Measurements from ENCODE around the gene CELA3B.
"Not testable (repeated sequence)": the region's sequence is repeated elsewhere in the genome, so short reads cannot be mapped to it uniquely, and the experiment has no call there.

Gene CELA3B

DNA sequence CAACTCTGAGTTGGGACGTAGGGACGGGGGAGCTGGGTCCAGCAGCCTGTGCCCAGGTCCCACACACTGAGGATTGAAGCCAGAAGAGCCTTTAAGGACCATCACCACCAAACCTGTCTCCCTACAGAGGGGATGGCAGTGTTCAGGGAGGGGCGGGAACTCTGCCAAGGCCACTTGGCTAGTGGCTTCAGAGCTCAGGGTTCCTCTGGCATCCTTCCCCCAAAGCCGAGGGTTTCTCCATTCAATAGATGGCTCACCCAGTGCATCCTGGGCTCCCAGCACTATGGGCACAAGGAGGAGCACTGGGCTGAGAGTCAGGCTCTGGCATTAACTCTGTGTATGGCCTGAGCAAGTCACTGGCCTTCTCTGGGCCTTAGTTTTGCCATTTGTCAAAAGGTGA, 4.4 kb downstream of the CELA3B start:
- not testable (repeated sequence) for DNase-seq

- not testable (repeated sequence) for DNase-seq
Observed at GRCh38 chr1:21982122-21982521, 5.3 kb downstream of the CELA3B start.

DNA sequence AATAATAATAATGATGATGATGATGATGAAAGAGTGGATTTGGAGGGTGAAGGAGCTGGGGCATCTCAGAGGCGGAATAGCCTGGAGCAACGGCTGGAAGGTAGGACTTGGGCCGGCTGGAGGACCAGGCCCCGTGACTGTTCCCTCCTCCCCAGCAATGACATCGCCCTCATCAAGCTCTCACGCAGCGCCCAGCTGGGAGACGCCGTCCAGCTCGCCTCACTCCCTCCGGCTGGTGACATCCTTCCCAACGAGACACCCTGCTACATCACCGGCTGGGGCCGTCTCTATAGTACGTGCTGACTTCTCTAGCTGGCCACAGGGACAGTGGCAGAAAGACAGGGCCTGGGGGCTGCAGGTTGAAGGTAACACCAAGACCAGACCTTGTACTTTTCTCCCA, 6.7 kb downstream of the CELA3B start:
- not testable (repeated sequence) for DNase-seq

GRCh38 chr1:21985893-21986292, 9.1 kb downstream of the CELA3B start:
- DNase-seq: not testable (repeated sequence)

GRCh38 chr1:21986386-21986785, 9.6 kb downstream of the CELA3B start:
- not testable (repeated sequence) for DNase-seq

GRCh38 chr1:21989672-21990393, 13.0 kb downstream of the CELA3B start:
- DNase-seq: not testable (repeated sequence)

- not testable (repeated sequence) for DNase-seq
Observed at GRCh38 chr1:21992186-21992585, 15.4 kb downstream of the CELA3B start.

DNA sequence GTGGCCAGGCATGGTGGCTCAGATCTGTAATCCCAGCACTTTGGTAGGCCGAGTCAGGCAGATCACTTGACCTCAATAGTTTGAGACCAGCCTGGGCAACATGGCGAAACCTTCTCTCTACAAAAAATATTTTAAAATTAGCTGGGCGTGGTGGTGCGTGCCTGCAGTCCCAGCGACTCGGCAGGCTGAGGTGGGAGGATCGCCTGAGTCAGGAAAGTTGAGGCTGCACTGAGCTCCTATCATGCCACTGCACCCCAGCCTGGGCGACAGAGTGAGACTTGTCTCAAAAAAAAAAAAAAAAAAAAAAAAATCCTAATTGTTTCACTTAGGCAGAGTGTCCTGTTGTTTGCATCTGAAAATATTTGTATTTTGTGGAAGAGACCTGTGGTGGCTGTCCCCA, 17.9 kb downstream of the CELA3B start:
- not testable (repeated sequence) for DNase-seq

DNA sequence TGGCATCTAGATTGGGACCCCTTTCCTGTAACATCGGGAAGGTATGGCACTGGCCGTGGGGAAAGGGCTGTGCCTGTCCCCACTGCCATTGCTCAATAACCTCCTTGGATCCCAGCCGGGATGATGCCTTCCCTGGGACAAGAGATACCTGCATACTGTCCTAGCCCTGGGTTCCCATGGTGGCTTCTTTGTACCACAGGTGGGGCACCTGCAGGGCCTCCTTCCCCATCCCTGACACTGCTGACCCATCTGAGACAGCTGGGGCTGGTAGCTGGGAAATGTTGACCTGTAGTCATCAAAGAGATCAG, 19.8 kb downstream of the CELA3B start:
- not testable (repeated sequence) for DNase-seq

- not testable (repeated sequence) for DNase-seq
Observed at GRCh38 chr1:21997891-21998623, 21.2 kb downstream of the CELA3B start.

GRCh38 chr1:21998624-21999294, 21.9 kb downstream of the CELA3B start:
- not testable (repeated sequence) for DNase-seq

- DNase-seq: not testable (repeated sequence)
Observed at GRCh38 chr1:21999645-22000044, 22.8 kb downstream of the CELA3B start.

DNA sequence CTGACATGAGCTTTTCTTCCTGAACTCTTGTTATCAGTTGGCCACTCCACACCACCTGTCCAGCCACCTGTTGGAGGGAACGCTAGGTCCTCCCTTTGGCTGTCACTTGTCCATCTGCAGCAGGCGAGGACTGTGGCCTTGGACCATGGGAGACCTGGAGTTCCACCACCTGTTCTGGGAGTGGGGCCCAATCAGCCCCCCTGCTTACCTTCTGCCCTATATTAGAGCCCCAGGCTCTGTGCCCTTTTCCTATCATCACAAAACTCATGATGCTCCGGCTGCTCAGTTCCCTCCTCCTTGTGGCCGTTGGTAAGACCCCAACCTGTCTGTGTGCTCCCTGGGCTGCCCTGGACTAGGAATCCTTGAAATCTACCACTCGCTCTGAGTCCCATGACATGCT, 24.6 kb downstream of the CELA3B start, which contains the start of gene CELA3A:
Gene CELA3A (plus strand): TSS at position 249 of the 400 bp plus-strand sequence. CDS start 18 bp downstream, at position 267.
- no peak for DNase-seq

GRCh38 chr1:22002461-22002860, 25.6 kb downstream of the CELA3B start:
- not testable (repeated sequence) for DNase-seq

- DNase-seq: not testable (repeated sequence)
Observed at GRCh38 chr1:22002875-22003274, 26.1 kb downstream of the CELA3B start.

DNA sequence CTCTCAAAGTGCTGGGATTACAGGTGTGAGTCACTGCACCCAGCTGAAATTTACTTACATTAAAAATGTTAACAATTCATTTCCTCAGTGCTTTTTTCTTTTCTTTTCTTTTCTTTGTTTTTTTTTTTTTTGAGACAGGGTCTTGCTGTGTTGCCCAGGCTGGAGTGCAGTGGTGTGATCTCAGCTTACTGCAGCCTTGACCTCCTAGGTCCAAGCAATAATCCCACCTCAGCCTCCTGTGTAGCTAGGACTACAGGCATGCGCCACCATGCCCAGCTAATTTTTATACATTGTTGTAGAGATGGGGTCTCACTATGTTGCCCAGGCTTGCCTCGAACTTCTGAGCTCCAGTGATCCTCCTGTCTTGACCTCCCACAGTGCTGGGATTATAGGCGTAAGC, 27.1 kb downstream of the CELA3B start:
- not testable (repeated sequence) for DNase-seq

DNA sequence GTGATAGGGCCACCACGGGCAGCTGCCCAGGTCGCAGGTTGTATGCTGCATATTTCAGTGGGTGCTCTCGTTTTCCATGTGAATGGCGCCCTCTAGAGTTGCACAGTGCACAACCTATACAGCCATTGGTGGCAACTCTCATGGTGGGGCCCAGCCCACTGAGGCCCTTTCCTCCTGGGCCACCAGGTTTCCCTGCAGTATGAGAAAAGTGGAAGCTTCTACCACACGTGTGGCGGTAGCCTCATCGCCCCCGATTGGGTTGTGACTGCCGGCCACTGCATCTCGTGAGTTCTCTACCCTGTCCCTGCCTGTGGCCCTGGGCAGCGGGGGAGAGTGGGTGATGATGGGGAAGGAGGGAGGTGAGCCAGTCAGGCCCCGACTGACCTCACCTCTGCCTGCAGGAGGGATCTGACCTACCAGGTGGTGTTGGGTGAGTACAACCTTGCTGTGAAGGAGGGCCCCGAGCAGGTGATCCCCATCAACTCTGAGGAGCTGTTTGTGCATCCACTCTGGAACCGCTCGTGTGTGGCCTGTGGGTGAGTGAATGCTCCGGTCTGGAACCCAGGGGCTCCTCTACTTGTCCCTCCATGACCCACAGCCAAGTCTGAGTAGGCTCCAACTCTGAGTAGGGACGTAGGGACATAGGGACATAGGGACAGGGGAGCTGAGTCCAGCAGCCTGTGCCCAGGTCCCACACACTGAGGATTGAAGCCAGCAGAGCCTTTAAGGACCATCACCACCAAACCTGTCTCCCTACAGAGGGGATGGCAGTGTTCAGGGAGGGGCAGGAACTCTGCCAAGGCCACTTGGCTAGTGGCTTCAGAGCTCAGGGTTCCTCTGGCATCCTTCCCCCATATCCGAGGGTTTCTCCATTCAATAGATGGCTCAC, 28.7 kb downstream of the CELA3B start:
- not testable (repeated sequence) for DNase-seq

DNA sequence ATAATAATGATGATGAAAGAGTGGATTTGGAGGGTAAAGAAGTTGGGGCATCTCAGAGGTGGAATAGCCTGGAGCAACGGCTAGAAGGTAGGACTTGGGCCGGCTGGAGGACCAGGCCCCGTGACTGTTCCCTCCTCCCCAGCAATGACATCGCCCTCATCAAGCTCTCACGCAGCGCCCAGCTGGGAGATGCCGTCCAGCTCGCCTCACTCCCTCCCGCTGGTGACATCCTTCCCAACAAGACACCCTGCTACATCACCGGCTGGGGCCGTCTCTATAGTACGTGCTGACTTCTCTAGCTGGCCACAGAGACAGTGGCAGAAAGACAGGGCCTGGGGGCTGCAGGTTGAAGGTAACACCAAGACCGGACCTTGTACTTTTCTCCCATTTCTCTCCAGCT, 29.9 kb downstream of the CELA3B start:
- DNase-seq: not testable (repeated sequence)

DNA sequence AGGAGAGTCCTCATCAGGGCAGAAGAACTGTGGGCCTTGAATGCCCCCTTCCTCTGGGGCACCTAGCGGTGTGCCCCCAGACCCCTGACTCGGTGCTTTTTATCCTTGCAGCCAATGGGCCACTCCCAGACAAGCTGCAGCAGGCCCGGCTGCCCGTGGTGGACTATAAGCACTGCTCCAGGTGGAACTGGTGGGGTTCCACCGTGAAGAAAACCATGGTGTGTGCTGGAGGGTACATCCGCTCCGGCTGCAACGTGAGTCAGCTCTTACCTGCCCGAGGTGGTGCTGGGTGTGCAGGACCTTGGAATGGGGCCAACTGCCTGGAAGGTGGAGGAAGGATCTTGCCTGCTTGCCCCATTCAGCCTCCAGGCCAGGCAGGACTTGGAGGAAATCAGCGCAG, 30.4 kb downstream of the CELA3B start:
- not testable (repeated sequence) for DNase-seq

DNA sequence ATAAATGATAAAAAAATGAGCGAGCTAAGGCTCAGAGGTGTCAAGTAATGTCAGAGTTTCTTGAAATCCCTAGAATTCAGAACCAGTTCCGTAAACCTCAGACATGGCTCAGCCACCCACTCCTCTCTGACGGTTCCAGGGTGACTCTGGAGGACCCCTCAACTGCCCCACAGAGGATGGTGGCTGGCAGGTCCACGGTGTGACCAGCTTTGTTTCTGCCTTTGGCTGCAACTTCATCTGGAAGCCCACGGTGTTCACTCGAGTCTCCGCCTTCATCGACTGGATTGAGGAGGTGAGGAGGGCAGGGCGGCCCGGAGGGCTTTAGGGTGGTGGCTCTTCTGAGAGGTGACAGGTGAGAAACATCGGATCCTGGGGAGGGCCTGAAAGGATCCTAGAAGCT, 32.7 kb downstream of the CELA3B start:
- not testable (repeated sequence) for DNase-seq

GRCh38 chr1:22012752-22013151, 35.9 kb downstream of the CELA3B start:
- not testable (repeated sequence) for DNase-seq

GRCh38 chr1:22014575-22015206, 37.9 kb downstream of the CELA3B start:
- DNase-seq: not testable (repeated sequence)
